ENCODE results near the gene KIF25.

- TF ChIP-seq CTCF (IDR thresholded peaks at IDR 0.05) (no peak), POLR2A (IDR thresholded peaks at IDR 0.05) (no peak)
These were observed 18.9 kb upstream of the KIF25 start for GRCh38 chr6:167978607-167979006.
